Measurements from ENCODE around the gene RAB38. TPM values are rescaled to one million over a fixed set of nuclear protein-coding genes. Genes with fewer than 3 reads are reported as not detected.

Gene RAB38
- 2.7 and 15.7 TPM in 2 replicates for total RNA-seq

DNA sequence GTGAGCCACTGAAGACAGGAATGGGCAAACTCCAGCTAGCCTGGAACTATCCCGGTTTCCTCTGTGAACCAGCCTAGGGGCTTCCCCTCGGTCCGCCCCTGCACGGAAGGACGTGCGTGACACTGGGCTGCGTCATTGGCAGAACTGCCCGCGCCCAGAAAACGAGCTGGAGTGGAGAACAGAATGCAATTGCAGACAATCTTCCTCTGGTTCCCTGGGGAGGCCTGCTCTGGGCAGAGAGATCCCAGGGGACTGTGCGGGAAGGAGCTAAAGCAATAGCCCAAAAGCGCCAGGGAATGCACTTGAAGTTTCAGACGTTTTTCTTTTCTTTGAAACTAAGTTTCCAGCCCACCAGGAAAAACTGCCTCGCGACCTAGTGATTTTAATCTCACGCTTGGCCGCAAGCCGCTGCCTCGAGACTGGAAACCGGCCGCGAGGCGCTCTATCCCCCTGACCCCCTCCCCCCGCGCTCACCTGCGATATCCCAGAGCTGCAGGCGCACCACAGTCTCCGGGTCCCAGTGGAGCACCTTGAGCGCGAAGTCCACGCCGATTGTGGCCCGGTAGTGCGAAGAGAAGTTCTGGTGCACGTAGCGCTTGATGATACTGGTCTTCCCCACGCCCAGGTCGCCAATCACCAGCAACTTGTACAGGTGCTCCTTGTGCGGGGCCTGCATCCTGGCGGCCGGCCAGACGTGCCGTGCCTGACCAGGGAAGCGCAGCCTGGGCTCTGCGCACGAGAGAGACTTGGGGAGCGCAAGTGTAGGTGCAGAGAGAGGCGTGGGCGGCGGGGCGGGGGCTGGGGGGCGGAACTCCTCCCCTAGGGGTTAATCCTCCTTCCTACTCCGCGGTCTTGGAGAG lies at the start of gene RAB38:
Gene RAB38 (minus strand): TSS at position 735 of the 860 bp plus-strand sequence. CDS start 59 bp downstream, at position 676.
- DNase-seq (ENCODE audit: extremely low read depth, low read depth, low spot score), result peak; percentile 34

DNA sequence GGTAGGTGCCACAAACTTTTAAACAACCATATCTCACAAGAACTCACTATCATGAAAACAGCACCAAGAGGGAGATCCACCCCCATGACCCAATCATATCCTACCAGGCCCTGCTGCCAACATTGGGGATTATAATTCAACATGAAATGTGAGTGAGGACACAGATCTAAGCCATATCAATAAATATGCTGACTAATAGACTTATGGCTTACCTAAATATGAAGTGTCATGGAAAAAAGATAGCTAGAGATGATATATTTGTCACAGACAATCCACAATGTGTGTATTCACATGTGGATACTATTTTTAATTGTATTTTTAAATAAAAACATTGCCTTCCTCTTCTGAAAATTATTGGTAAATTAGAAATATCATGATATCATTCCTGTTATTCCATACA lies 38.2 kb upstream of the RAB38 start:
- no peak for DNase-seq (ENCODE audit: extremely low read depth, low read depth, low spot score)

DNA sequence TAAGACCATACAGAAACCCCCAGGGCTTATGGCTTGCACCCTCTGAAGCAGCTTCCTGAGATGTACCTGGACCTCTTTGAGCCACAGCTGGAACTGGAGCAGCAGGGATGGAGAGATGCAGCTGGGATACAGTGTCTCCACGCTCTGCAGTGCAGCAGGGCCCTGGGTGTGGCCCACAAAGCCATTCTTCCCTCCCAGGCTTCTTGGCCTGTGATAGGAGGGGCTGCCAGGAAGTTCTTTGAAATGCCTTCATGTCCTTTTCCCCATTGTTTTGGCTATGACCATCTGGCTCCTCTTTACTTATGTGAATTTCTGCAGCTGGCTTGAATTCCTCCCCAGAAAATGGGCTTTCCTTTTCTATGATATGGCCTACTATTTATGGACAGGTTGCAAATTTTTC lies 37.1 kb upstream of the RAB38 start:
- no peak for DNase-seq (ENCODE audit: extremely low read depth, low read depth, low spot score)

DNA sequence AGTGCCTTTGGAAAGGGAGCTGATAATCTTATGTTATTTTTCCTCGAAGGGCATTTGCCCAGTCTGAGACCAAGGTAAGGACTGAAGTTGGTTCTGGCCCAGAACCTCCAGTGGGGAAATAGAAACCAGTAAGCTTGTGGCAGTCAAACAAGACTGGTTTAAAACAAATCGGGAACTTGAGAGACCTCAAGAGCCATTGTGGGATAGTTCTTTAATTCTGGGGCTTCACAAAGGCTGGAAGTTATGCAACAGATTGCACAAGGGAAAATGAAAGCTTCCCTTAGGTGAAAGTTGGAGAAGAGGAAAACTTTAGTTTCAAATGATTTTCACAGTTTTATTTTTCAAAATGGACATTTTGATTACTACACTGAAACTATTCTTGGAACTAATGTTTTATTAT lies 33.5 kb upstream of the RAB38 start:
- no peak for DNase-seq (ENCODE audit: extremely low read depth, low read depth, low spot score)

DNA sequence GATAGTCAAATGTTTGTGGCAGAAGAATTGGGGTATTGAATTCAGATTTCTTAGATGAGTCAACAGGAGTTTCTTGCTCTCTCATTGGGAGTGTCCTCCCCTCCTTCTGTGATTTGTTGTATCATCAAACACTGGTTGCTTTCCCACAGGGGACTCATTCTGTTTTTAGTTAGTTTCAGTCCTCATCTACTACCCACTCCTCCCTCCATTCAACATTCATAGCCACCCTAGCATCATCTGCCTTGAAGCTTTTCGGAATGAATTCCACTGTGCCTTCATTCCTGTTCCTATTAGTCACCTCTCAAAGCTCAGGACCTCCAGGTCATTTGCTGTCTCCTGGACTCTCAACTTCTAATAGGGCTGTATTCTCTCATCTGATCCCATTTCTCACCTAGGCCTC lies 31.5 kb upstream of the RAB38 start:
- DNase-seq (ENCODE audit: extremely low read depth, low read depth, low spot score), result no peak

DNA sequence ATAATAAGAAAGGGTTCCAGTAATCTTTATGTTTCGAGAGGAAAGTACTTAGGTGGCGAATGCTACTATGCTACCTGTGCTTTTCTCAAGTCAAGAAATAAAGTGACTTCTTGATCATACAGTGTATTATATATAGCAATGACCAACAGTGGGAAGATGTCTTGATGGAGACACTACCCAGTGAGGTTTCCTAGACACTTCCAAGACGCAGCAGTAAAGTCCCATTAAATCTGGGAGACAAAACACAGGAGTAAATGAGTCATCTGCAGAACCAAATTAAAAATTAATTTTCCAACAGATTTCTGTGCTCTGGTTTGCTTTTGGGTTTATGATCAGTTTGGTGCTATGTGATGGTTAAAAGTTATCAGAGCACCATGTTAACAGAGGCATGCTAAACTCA lies 29.1 kb upstream of the RAB38 start:
- no peak for DNase-seq (ENCODE audit: extremely low read depth, low read depth, low spot score)

DNA sequence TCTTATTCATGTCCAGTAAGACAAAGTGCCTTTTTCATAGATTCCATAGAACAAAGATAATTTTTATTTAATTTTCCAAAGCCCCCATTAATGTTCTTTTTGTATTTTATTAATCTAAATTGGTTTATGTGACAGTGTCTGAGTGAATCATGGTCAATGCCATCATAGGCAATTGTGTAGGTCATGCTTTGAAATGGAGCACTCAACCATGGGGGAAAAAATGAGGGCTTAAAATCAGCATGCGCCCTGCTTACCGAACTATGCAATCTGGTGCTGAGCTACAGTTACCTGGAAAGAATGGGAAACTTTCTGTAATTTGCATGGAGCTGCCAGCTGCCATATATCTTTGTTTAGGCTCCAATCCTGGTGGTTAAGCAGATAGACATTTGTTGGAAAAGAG lies 28.4 kb upstream of the RAB38 start:
- no peak for DNase-seq (ENCODE audit: extremely low read depth, low read depth, low spot score)

DNA sequence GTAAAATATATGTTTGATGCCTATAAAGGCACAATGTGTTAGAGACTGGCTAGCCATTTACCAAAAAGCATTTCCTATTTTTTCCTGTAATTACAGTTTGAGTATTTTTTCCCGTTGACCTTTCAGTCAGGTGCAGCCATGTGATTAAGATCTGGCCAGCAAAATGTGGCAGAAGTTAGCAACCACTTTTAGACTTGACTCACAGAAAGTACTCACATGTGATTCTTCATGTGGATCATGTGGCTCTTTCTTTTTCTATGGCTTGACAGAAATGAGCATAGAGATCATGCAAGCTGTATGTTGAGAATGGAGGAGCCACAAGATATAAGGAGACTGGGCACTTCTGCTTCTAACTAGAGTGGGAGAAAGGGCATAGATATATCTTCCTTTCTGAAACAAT lies 27.3 kb upstream of the RAB38 start:
- DNase-seq (ENCODE audit: extremely low read depth, low read depth, low spot score), result no peak

DNA sequence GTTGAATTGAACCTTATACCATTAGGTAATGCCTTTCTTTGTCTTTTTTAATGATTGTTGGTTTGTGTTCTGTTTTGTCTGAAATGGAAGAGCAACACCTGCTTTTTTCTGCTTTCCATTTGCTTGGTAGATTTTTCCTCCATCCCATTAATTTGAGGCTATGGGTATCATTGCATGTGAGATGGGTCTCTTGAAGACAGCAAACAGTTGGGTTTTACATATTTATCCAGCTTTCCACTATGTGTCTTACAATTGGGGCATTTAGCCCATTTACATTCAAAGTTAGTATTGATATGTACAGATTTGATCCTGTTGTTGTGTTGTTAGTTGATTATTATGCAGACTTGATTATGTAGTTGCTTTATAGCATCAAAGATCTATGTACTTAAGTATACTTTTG lies 21.1 kb upstream of the RAB38 start:
- no peak for DNase-seq (ENCODE audit: extremely low read depth, low read depth, low spot score)

DNA sequence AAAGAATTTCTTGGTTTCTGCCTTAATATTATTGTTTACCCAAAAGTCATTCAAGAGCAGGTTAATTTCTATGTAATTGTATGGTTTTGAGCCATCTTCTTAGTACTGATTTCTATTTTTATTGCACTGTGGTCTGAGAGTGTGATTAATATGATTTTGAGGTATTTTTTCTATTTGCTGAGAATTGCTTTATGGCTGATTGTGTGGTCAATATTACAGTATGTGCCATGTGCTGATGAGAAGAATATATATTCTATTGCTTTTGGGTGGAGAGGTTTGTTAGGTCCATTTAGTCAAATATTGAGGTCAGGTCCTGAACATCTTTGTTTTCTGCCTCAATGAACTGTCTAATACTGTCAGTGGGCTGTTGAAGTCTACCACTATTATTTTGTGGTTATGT lies 20.7 kb upstream of the RAB38 start:
- DNase-seq (ENCODE audit: extremely low read depth, low read depth, low spot score), result no peak

DNA sequence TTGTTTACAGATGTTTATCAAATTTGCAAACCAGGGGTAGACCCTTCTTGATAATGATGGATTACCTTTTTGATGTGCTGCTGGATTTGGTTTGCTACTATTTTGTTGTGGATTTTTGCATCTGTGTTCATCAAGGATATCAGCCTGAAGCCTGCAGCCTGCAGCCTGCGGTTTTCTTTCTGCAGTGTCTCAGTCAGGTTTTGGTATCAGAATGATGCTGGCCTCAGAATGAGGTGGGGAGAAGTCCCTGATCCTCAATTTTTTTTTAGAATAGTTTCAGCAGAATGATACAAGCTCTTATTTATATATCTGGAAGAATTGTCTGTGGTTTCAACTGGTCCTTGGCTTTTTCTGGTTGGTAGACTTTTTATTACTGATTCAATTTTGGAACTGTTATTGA lies 19.7 kb upstream of the RAB38 start:
- DNase-seq (ENCODE audit: extremely low read depth, low read depth, low spot score), result no peak

DNA sequence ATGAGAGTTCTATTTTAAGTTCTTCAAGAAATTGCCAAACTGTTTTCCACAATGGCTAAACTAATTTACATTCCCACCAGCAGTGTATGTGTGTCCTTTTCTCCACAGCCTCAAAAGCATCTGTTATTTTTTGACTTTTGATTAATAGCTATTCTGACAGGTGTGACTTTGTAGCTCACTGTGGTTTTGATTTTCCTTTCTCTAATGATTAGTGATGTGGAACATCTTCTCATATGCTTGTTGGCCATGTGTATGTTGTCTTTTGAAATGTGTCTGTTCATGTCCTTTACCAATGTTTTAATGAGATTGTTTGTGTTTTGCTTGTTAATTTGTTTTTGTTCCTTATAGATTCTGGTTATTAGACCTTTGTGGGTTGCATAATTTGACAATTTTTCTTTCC lies 18.0 kb upstream of the RAB38 start:
- DNase-seq (ENCODE audit: extremely low read depth, low read depth, low spot score), result no peak

DNA sequence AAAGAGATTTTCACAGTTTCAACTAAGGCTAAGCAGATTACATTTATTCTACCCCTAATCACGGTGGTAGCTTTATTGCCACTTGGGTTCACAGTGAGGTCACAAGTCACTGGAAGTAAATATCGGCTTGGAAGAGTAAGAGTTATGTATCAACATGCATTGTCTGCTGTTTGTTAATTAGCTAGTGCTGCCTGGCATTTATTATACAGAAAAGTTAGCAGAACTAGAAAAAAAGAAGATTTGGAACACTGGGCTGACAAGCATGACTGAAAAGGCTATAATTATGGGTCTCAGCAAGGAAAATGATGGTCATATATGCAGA lies 13.7 kb upstream of the RAB38 start:
- no peak for DNase-seq (ENCODE audit: extremely low read depth, low read depth, low spot score)

DNA sequence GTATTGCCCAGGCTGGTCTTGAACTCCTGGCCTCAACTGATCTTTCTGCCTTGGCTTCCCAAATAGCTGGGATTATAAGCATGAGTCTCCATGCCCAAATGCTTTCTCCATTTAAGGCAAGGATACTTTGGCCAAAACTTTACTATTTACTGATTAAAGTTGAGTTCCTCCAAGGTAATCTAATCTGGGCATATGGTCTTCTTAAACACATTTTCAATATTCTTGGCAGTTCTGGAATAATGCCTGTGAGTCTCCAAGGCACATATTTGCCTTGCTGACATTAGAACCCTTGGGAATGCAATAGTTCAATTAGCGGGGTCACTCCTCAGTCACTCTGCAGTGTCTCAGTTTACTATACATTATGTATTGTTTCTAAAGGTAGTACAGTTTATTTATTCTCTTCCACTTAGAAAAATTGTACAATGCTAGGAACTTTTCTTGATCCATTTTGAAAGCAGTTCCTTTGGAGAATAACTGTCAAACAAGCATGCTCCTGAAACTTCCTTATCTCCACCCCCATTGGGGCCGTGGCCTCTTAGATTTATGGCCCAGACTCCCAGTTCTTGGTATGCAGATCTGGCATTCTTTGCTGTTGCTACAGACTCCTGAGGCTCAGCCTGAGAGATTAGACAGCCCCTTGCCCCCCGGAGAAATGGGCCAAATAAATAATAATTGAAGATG lies 13.1 kb upstream of the RAB38 start:
- no peak for DNase-seq (ENCODE audit: extremely low read depth, low read depth, low spot score)

DNA sequence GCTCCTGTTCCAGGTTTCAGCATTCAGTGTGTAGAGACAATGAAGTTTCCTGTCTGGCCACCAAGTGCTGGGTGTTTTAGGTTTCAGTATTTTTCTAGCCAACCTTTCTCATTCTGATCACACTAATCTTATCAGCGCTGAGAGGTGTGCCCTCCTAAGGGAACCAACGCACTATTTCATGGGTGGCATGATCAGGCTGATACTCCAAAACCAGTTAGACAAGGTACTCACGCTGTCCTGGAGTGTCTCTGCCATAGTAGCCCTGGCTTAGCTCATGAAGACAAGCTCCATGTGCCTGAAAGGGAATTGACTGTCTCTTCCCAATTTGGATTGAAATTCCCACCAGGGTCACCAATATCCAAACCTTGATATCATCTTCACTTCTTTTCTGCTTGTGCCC lies 8.0 kb upstream of the RAB38 start:
- DNase-seq (ENCODE audit: extremely low read depth, low read depth, low spot score), result no peak

DNA sequence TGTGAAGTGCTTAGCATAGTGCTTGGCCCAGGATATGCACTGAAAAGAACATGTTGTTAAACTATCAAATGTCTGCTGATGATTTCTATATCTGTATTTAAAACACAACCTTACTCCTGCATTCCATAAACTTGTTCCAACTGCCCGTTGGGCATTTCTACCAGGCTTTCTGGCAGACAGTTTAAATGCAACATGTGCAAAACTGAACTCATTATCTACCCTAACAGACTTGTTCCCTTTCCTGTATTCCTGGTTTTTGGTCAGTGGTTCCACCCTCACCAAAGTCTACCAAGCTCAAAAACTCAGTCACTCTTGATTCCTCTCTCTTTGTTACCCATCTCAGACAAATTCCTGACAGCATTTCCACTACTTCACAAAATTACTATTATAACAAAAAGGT lies 6.5 kb upstream of the RAB38 start:
- no peak for DNase-seq (ENCODE audit: extremely low read depth, low read depth, low spot score)

DNA sequence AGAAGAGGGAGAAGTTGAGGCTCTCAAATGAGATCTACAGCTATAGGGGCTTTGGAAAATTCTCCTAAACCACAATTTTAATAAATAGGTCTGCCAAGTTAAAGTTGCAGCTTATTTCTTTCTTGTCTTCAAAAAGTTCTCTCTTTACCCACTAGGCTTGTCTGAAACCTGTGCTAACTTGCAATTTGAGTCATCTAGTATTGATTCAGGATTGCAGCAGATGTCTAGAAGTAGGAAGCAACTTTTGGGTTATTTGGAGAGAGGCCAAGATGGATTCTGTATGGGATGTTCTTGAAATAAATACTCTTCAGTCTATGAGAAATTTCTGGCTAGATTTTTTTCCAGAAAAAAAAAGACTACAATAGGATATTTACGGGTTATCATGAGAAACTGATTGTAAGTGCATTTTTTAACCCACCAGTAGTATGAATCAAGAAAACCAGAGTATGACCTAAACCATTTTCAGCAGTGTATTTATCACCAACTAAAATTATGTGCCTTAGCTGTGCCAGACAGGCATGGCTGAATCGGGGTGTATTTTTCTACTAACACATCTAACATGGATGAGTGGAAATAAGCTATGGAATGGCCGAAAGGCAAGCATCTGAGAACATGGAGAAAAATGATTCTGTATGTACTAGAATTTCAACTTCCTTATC lies 4.9 kb upstream of the RAB38 start:
- no peak for DNase-seq (ENCODE audit: extremely low read depth, low read depth, low spot score)

DNA sequence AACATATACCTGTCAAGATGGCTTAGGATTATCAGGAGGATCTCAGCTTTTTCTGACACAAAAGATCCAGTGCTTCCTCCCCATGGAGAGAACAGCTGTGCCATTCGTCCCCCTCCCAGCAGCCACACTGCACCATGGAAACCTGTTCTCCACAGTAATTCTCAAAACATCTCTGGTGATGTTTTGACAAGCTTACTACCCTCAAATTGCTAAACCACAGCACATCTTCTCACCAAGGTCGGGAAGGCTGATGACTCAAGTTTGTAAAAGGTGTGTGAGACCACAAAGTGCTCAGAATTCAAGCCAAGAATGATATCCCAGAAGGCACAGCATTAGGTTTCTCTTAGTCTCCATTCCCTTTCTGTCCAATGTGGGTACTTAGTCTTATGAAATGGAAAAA lies 3.9 kb upstream of the RAB38 start:
- no peak for DNase-seq (ENCODE audit: extremely low read depth, low read depth, low spot score)

DNA sequence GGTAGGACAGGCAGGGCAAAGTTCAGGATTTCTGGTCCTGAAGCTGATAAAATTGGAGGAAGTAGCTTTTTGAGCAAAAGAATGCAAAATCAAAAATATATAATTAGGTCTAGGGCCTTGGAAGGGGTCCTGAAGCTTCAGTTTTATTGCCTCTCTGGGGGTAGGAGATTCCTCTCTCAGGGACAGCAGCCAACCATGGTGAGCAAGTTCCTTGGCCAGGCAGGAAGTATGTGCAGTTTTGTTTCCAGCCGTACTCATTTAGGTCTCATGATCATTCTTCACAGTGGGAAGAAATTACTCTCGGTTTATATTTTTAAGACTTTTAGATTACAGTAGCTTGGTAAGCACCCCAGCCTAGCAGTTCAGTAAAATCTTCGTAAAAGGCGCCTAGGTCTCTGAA lies 2.9 kb upstream of the RAB38 start:
- DNase-seq (ENCODE audit: extremely low read depth, low read depth, low spot score), result no peak

DNA sequence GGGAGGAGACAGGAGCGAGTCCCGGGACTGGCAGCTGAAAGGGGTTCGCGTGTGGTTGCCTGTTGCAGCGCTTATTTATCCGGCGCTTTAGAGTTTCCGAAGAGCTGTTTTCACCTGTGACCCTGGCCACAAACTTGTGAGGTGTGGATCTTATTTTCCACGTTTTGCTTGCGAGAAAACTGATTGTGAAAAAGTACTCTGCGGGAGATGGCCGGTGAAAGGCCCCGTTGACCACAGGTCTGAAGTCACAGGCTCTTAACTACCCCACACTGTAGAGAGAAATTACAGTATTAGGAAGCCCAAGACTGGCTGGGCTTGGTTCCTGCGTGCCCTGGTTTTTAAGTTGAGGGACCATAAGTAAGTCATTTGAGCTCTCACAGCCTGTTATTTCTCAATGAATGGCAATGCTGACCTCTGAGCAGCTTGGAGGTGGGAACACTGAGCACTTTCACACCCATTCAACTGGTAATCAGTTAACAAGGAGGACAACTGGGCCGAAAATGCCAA lies 379 bp upstream of the RAB38 start:
- DNase-seq (ENCODE audit: extremely low read depth, low read depth, low spot score), result no peak

DNA sequence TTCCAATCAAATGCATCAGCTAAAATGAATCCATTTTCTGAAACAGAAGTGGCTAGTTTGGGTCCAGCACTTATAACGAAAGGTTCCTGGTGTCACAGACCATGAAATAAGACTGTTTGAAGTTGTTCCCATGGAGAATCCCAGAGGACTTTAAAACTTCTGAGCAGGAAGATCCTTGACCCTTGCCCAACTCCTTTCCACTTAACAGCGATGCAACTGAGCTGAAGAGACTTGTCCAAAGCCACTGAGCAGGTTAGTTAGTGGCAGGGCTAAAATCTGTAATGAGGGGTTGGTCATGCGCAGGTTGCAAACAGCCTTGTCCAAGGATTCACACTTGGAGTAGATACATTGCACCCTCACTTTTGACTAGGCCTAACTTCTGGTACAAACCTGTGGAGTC lies 1.3 kb downstream of the RAB38 start:
- DNase-seq (ENCODE audit: extremely low read depth, low read depth, low spot score), result no peak

DNA sequence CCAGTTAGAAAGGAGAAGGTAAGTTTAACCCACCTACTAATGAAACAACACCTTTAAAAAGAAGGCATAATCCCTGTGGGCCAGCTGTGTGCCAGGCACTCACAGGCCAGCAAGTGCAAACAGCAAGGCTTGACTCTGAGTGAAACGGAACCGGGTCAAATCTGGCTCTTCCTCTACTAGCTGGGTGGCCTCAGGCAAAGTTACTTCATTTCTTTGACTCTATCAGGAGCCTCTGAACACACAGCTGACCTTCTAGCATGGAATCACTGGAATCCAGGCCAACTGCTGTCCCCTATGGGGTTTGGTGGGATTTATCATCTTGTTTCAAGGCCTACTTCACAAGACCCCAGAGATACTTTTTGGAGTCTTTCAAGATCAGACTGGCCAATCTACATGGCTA lies 3.3 kb downstream of the RAB38 start:
- no peak for DNase-seq (ENCODE audit: extremely low read depth, low read depth, low spot score)

All from glomerular endothelial cell (primary cell).